GM19455 (cell line): ENCODE measurements around the gene PRPF8.
"Not testable (repeated sequence)": the region's sequence is repeated elsewhere in the genome, so short reads cannot be mapped to it uniquely, and the experiment has no call there.

Experiments used
- ATAC-seq: cut with Tn5 transposase; IDR thresholded peaks from one replicate; pipeline ENCODE4 v1.9.1; 2021; ENCODE audit not compliant: unreplicated experiment

PRPF8 gene

DNA sequence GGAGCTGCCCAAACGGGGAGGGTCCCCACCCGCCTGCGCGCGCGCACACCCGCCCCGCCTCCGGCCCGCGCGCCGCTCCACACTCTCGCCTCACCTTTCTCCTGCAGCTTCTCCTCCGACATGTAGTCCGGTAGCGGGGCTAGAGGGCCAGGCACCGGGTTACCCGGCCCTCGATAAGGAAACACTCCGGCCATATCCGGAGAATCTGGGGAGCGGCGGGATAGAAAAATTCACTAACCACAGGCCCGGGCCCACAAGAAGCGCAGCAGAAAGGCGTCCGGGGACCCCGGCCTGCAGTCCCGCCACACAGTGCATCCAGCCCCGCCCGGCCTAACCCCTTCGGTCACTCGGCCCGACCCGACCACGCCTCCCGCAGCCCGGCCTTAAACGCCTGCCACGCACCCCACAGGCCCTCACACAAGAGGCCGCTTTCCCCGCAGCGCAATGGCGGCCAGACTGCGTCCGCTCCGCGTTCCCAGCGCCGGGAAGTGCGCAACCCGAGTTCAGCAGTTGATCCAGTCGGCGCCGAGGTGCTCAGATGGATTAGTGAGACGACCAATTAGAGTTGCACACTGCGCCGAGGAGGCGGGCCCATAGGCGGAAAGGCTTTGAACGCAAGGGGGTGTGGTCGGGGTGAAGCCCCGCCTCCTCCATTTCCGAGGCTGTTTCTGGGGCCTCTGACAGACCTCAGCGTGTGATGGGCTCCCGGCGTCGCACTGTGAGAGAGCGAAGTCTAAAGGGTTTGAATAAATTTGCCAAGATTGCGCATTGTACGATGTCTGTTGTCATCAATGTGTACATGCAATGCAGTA, at the start of gene PRPF8:
TSS of gene PRPF8 (minus strand) at position 490 of the 812 bp plus-strand sequence. CDS start at position 194, 296 bp downstream.
- ATAC-seq = peak; percentile 95

DNA sequence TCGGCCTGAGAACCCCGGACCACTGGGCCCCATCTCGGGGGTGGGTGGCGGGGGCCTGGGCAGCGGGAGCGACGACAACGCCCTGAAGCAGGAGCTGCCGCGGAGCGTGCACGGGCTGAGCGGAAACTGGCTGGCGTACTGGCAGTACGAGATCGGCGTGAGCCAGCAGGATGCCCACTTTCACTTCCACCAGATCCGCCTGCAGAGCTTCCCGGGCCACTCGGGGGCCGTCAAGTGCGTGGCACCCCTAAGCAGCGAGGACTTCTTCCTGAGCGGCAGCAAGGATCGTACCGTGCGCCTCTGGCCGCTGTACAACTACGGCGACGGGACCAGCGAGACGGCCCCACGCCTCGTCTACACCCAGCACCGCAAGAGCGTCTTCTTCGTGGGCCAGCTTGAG, 49.1 kb upstream of the PRPF8 start:
- ATAC-seq = no peak

DNA sequence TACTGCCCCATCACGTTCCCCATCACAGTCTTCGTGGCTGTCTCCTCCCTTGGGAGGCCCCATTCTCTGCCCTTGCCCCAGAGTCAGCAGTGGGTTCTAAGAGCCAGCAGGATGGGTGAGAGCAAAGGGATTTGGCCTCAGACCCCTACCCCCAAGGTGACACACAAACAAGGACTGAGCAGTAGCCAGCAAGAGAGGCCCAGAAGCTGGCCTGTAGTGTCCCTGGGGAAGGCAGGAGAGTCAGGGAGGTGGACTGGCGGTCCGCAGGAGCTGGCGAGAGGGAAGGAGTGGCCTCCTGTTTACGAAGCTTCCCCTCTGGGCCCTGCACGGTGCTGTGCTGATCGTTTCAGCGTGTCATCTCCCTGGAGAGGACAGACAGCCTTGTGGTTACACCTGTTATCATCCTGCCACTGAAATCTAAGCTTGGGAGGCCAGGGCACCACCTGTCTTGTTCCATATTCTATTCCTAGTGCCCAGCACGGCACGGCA, 48.2 kb upstream of the PRPF8 start:
- ATAC-seq = no peak

DNA sequence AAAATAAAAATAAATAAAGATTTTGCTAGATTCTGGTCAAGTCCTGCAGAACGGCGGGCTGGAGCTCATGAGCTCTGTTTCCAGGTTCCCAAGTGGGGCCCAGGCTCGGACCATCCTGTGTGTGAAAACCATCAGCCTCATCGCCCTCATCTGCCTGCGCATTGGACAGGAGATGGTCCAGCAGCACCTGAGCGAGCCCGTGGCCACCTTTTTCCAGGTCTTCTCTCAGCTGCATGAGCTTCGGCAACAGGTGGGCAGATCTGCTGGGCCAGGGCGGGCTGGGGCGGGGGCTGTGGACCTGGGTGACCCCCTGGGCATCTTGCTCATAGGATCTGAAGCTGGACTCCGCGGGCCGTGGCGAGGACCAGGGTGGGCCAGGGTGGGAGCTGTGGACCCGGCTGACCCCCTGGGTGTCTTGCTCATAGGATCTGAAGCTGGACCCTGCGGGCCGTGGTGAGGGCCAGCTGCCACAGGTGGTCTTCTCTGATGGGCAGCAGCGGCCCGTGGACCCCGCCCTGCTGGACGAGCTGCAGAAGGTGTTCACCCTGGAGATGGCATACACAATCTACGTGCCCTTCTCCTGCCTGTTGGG, 47.7 kb upstream of the PRPF8 start:
- no peak for ATAC-seq

DNA sequence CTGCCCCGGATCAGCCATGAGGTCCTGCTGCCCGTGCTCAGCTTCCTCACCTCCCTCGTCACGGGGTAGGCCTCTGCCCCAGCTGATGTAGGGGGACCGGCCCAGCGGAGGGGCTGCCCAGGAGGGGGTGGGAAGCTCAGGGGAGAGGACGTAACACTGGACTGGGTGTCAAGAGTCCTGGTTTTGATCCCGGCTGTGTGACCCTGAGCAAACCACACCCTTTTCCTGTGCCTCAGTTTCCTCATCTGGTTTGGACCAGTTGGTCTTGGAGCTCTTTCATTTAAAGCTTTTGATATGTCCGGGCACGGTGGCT, 46.5 kb upstream of the PRPF8 start:
- no peak for ATAC-seq

DNA sequence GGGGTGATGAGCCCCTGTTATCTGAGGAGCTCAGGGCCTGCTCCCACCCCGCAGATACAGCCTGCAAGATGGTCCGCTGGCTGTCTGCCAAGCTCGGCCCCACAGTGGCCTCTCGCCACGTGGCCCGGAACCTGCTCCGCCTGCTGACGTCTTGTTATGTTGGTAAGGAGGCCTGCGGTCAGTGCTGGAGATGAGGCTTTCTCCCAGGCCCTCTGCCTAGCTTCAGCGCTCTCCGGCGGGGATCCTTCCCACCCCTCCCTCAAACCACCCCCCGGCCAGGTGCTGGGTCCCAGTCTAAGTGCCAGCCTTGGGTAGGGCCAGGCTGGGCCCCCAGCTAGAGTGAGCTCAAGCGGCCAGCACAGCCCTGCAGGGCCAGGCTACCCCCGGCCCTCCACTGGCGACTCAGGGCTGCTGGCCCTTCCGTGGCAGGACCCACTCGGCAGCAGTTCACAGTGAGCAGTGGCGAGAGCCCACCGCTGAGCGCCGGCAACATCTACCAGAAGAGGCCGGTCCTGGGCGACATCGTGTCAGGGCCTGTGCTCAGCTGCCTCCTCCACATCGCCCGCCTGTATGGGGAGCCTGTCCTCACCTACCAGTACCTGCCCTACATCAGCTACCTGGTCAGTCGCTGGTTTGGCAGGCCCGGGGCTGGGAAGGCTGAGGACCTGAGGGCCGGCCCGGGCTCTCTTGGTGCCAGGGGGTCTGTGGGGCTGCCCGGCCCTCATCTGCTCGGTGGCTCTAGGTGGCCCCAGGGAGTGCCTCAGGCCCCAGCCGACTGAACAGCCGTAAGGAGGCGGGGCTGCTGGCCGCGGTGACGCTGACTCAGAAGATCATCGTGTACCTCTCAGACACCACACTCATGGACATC, 45.9 kb upstream of the PRPF8 start:
- ATAC-seq = no peak

DNA sequence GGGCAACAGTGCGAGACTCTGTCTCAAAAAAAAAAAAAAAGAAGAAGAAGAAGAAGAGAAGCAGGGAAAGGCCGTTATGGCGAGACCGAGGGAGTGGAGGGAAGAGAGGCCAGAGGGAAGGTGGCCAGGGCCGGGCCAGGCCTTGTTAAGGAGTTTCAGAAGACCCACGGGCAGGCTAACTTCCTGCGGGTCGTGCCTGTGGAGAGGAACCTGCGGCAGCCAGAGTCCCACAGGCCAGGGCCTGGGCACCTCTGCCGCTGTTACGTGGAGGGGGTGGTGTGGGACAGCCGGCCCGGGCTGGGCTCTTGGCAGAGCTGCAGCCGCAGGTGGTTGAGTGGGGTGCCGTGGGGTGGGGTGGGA, 45.3 kb upstream of the PRPF8 start:
- no peak for ATAC-seq

DNA sequence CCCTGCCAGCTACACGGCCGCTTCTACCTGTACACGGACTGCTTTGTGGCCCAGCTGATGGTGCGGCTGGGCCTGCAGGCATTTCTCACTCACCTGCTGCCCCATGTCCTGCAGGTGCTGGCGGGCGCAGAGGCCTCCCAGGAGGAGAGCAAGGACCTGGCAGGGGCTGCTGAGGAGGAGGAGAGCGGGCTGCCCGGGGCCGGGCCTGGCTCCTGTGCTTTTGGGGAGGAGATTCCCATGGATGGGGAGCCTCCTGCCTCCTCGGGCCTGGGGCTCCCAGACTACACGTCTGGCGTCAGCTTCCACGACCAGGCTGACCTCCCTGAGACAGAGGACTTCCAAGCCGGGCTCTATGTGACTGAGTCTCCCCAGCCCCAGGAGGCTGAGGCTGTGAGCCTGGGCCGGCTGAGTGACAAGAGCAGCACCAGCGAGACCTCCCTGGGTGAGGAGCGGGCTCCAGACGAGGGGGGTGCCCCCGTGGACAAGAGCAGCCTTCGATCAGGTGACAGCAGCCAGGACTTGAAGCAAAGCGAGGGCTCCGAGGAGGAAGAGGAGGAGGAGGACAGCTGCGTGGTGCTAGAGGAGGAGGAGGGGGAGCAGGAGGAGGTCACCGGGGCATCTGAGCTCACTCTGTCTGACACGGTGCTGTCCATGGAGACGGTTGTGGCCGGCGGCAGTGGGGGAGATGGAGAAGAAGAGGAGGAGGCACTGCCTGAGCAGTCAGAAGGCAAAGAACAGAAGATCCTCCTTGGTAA, 43.4 kb upstream of the PRPF8 start:
- ATAC-seq = no peak

DNA sequence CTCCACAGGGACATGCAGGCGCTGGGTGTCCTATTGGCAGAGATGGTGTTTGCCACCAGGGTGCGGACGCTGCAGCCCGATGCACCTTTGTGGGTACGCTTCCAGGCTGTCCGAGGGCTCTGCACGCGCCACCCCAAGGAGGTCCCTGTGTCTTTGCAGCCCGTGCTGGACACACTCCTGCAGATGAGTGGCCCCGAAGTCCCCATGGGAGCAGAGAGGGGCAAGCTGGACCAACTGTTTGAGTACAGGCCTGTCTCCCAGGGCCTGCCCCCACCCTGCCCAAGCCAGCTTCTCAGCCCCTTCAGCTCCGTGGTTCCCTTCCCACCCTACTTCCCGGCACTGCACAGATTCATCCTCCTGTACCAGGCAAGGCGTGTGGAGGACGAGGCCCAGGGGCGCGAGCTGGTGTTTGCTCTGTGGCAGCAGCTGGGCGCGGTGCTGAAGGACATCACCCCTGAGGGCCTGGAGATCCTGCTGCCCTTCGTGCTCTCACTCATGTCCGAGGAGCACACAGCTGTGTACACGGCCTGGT, 42.7 kb upstream of the PRPF8 start:
- ATAC-seq = no peak

DNA sequence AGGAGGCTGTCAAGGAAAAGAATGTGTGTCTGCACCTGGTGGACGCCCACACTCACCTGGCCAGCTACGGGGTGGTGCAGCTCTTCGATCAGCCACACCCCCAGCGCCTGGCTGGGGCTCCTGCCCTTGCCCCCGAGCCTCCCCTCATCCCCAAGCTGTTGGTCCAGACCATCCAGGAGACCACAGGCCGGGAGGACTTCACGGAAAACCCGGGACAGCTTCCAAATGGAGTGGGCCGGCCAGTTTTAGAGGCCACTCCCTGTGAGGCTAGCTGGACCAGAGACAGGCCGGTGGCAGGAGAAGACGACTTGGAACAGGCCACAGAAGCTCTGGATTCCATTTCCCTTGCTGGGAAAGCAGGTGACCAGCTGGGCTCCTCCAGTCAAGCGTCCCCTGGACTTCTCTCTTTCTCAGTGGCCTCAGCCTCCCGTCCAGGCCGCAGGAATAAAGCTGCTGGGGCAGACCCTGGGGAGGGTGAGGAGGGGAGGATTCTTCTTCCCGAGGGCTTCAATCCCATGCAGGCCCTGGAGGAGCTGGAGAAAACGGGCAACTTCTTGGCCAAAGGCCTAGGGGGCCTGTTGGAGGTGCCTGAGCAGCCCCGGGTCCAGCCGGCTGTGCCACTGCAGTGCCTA, 42.1 kb upstream of the PRPF8 start:
- ATAC-seq = no peak

DNA sequence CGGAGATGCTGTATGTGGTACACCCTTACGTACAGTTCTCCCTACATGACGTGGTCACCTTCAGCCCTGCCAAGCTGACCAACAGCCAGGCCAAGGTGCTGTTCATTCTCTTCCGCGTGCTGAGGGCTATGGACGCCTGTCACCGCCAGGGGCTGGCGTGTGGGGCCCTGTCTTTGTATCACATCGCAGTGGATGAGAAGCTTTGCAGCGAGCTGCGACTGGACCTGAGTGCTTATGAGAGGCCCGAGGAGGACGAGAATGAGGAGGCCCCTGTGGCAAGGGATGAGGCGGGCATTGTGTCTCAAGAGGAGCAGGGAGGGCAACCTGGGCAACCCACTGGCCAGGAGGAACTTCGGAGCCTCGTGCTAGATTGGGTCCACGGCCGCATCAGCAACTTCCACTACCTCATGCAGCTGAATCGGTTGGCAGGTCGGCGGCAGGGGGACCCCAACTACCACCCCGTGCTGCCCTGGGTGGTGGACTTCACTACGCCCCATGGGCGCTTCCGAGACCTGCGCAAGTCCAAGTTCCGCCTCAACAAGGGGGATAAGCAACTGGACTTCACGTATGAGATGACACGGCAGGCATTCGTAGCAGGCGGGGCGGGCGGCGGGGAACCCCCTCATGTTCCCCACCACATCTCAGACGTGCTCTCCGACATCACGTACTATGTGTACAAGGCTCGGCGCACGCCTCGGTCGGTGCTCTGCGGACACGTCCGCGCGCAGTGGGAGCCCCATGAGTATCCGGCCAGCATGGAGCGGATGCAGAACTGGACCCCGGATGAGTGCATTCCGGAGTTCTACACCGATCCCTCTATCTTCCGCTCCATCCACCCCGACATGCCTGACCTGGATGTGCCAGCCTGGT, 41.2 kb upstream of the PRPF8 start:
- ATAC-seq = no peak

DNA sequence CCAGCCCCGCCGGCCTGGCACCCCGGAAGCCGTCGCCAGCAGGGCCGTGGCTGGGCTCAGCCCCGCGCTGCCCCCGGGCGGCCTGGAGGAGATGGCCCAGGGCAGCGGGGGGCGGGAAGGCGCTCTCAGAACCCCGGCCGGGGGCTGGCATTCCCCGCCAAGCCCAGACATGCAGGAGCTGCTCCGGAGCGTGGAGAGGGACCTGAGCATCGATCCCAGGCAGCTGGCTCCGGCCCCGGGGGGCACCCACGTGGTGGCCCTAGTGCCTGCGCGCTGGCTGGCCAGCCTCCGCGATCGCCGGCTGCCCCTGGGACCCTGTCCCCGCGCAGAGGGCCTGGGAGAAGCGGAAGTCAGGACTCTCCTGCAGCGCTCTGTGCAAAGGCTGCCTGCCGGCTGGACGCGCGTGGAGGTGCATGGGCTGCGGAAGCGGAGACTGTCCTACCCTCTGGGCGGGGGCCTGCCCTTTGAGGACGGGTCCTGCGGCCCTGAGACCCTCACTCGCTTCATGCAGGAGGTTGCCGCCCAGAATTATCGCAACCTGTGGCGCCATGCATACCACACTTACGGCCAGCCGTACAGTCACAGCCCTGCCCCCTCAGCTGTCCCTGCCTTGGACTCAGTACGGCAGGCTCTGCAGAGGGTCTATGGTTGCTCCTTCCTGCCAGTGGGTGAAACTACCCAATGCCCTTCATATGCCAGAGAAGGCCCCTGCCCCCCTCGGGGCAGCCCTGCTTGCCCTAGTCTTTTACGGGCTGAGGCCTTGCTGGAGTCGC, 40.4 kb upstream of the PRPF8 start:
- peak; percentile 17 for ATAC-seq

DNA sequence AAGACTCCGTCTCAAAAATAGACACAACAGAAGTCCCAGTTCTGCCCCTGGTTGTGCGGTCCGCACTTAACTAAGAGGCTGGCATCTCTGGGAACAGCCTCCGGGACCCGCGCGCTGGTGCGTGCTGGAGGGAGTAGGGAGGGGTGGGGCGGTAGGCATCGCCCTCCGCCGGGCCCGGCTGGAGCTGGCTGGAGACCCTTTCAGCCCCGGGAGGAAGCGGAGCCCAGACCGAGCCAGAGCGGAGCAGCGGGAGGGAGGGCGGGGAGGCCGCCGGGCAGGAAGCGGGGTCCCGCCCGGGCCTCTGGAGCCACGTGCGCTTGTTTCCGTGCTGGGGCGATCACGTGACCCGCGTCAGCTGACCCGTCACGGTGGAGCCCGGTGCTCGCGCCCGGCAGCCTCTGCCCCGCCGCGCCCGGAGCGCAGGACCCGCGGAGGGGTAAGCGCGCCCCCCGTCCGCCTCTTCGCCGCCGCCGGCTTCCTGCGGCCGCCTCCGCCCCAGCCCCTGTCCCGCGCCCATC, 39.7 kb upstream of the PRPF8 start, which contains the start of gene WDR81:
TSS of gene WDR81 (plus strand) at position 354 of the 518 bp plus-strand sequence. CDS start 256 bp downstream, outside the sequence.
- ATAC-seq = peak; percentile 50

DNA sequence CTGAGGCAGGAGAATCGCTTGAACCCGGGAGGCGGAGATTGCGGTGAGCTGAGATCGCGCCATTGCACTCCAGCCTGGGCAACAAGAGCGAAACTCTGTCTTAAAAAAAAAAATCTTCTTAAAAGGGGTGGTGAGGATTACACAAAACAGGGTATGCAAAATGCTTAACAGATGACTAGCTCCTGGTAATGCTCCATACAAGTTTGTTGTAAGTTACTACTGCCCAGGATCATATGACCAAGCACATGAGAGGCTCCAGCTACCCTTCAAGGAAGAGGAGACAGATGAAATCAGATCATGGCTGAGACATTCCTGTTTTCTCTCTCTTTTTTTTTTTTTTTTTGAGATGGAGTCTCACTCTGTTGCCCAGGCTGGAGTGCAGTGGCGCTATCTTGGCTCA, 37.4 kb upstream of the PRPF8 start:
- ATAC-seq = not testable (repeated sequence)

DNA sequence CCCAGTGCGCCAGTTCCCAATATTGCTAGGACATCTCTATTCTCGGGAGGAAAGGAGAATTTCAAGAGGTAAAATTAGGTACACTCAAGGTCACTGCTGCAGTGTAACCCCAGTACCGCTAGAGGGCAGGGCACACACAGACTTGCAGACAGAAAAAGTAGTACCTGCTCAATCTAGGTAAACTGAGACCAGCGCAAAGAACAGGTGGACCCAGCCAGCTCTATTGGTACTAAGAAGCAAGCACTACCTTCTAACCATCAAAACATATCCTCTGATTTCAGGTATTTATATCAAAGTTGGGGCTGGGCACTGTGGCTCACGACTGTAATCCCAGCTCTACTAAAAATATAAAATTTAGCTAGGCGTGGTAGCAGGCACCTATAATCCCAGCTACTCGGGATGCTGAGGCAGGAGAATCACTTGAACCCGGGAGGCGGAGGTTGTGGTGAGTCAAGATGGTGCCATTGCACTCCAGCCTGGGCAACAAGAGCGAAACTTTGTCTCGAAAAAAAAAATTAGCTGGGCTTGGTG, 36.3 kb upstream of the PRPF8 start:
- no peak for ATAC-seq

DNA sequence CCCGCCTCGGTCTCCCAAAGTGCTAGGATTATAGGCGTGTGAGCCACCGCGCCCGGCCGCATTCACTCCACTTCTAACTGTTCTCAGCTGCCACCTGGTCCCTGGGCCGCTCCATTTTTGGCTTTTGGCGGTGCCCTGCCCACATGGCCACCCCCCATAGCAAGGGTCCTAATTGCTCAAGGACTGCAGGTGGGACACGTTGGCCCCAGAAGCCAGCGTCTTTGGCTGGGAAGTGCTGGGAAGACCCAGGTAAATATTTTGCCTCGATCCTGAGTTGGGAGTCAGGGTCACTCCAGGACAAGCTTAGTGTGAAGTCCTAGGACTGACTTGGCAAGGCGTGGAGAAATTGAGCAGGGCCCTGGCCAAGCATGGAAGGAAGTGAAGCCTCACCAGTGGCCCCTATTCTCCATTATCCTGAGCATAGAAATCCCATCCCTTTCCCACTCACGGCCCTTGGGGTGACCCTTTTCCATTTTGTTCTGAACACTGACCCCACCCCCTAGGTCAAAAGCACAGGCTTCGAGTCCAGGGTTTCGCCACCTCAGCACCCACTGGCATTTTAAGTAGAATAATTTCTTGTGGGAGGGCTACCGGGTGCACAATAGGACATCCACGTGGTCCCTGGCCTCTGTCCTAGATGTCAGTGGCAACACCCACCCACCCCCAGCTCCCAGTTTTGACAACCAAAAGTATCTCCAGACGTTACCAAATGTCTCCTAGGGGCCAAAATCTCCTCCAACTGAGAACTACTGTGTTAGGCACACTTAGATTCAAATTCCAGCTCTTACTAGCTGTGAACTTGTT, 33.9 kb upstream of the PRPF8 start:
- ATAC-seq = no peak
